Measurements from ENCODE around the gene DDX54.
"Not testable (repeated sequence)": the region's sequence is repeated elsewhere in the genome, so short reads cannot be mapped to it uniquely, and the experiment has no call there.

Gene DDX54

GRCh38 chr12:113138826-113139225 is 46.5 kb downstream of the DDX54 start:
- no peak for DNase-seq

GRCh38 chr12:113137861-113138783 is 47.2 kb downstream of the DDX54 start:
- no peak for DNase-seq

- DNase-seq, result no peak
Observed at GRCh38 chr12:113136990-113137511, 48.2 kb downstream of the DDX54 start.

GRCh38 chr12:113136128-113136989 is 48.9 kb downstream of the DDX54 start:
- DNase-seq, result no peak

- no peak for DNase-seq
Observed at GRCh38 chr12:113135178-113136127, 49.8 kb downstream of the DDX54 start, which contains the start of gene RASAL1. Gene RASAL1 (minus strand): TSS chr12:113135761. CDS start chr12:113135462, 299 bp downstream.

- DNase-seq, result no peak
Observed at GRCh38 chr12:113134521-113134951, 50.7 kb downstream of the DDX54 start.

- DNase-seq, result no peak
Observed at GRCh38 chr12:113134071-113134470, 51.2 kb downstream of the DDX54 start.

- no peak for DNase-seq
Observed at GRCh38 chr12:113133666-113134065, 51.6 kb downstream of the DDX54 start.

- DNase-seq, result no peak
Observed at GRCh38 chr12:113133036-113133435, 52.2 kb downstream of the DDX54 start.

GRCh38 chr12:113131556-113131955 is 53.7 kb downstream of the DDX54 start:
- DNase-seq, result no peak

GRCh38 chr12:113130457-113131135 is 54.7 kb downstream of the DDX54 start:
- no peak for DNase-seq

GRCh38 chr12:113129664-113130456 is 55.4 kb downstream of the DDX54 start:
- DNase-seq, result no peak

GRCh38 chr12:113128802-113129663 is 56.2 kb downstream of the DDX54 start:
- no peak for DNase-seq

- DNase-seq, result no peak
Observed at GRCh38 chr12:113127791-113128199, 57.5 kb downstream of the DDX54 start.

- no peak for DNase-seq
Observed at GRCh38 chr12:113120670-113121370, 64.5 kb downstream of the DDX54 start.

GRCh38 chr12:113119980-113120669 is 65.2 kb downstream of the DDX54 start:
- DNase-seq, result no peak

- no peak for DNase-seq
Observed at GRCh38 chr12:113118142-113118541, 67.1 kb downstream of the DDX54 start.

GRCh38 chr12:113117684-113118083 is 67.6 kb downstream of the DDX54 start:
- DNase-seq, result not testable (repeated sequence)
